CD14-positive monocyte (primary cell): Measurements from ENCODE around the gene APH1B. TPM values are rescaled to one million over a fixed set of nuclear protein-coding genes. Genes with fewer than 3 reads are reported as not detected.
A peak's percentile ranks its signal among the peaks of the same experiment; 100 is the strongest.

ENCODE experiments used
- DNase-seq, 3 donors: peaks; one replicate each; pipeline ENCODE4 v3.0.0-alpha.2; 2011 to 2022
- H2AFZ ChIP-seq: 2 replicates; pipeline ENCODE4 v1.6.0; 2012; ENCODE audit warnings: mild to moderate bottlenecking, low read depth, low read length, inconsistent platforms; ENCODE audit not compliant: insufficient read depth, poor library complexity, severe bottlenecking
- H3K27ac ChIP-seq, 2 donors: 1 replicate in 1 of 2; 2 replicates in 1 of 2; pipeline ENCODE4 v1.5.1; 2012 to 2013; ENCODE audit warnings: low read length in 2 of 2, control low read depth in 1 of 2, inconsistent platforms in 1 of 2, low read depth in 1 of 2, mild to moderate bottlenecking in 1 of 2
- H3K27me3 ChIP-seq, 2 donors: one replicate each; pipeline versions ENCODE4 v1.6.0 to v1.6.1; 2011 to 2013; ENCODE audit warnings: low read length in 2 of 2; ENCODE audit not compliant: control insufficient read depth in 2 of 2, insufficient read depth in 2 of 2
- H3K36me3 ChIP-seq, 2 donors: replicated peaks in 1 of 2; 1 replicate in 1 of 2; 2 replicates in 1 of 2; pipeline versions ENCODE4 v1.5.1 to v1.6.1; 2012 to 2013; ENCODE audit warnings: low read length in 2 of 2, control low read depth in 1 of 2, inconsistent platforms in 1 of 2, mild to moderate bottlenecking in 1 of 2; ENCODE audit not compliant: insufficient read depth in 2 of 2, control insufficient read depth in 1 of 2
- H3K4me1 ChIP-seq, 2 donors: 1 replicate in 1 of 2; 2 replicates in 1 of 2; pipeline versions ENCODE4 v1.5.1 to v1.6.1; 2012 to 2013; ENCODE audit warnings: low read length in 2 of 2, control low read depth in 1 of 2, inconsistent platforms in 1 of 2, mild to moderate bottlenecking in 1 of 2, moderate library complexity in 1 of 2; ENCODE audit not compliant: insufficient read depth in 2 of 2, control insufficient read depth in 1 of 2
- H3K4me2 ChIP-seq: replicated peaks from 2 replicates; pipeline ENCODE3; 2012; ENCODE audit warnings: low read length, moderate library complexity, mild to moderate bottlenecking; ENCODE audit not compliant: poor library complexity, severe bottlenecking; ENCODE audit errors: extremely low read depth
- H3K4me3 ChIP-seq, 3 experiments: fragments of 200-600 bp in 1 of 3; sonication (generic) in 1 of 3; replicated peaks in 1 of 3; 1 replicate in 2 of 3; 2 replicates in 1 of 3; pipeline ENCODE4 v1.5.1; 2011 to 2013; ENCODE audit warnings: low read length in 3 of 3, mild to moderate bottlenecking in 3 of 3, control low read depth in 2 of 3, low read depth in 2 of 3, inconsistent platforms in 1 of 3, moderate library complexity in 1 of 3
- H3K79me2 ChIP-seq: 2 replicates; pipeline ENCODE4 v1.6.0; 2012; ENCODE audit warnings: mild to moderate bottlenecking, control low read depth, inconsistent platforms, low read length, moderate library complexity; ENCODE audit not compliant: insufficient read depth
- H3K9ac ChIP-seq: 2 replicates; pipeline ENCODE4 v1.6.0; 2017; ENCODE audit warnings: low read length, mild to moderate bottlenecking; ENCODE audit not compliant: insufficient read depth, poor library complexity, severe bottlenecking
- H3K9me3 ChIP-seq, 2 donors: replicated peaks in 1 of 2; 1 replicate in 1 of 2; 2 replicates in 1 of 2; pipeline versions ENCODE4 v1.5.1 to v1.6.1; 2012 to 2013; ENCODE audit warnings: low read length in 2 of 2, control low read depth in 1 of 2; ENCODE audit not compliant: control insufficient read depth in 1 of 2, insufficient read depth in 1 of 2
- H4K20me1 ChIP-seq: 2 replicates; pipeline ENCODE4 v1.6.0; 2012; ENCODE audit warnings: mild to moderate bottlenecking, low read length, control low read depth, moderate library complexity; ENCODE audit not compliant: insufficient read depth
- H3K27ac Mint-ChIP-seq, 7 donors: one replicate each; pipeline ENCODE4 v1.8.0; 2020; ENCODE audit warnings: mild to moderate bottlenecking in 7 of 7, mixed read lengths in 7 of 7, moderate library complexity in 6 of 7, inconsistent platforms in 2 of 7
- H3K27me3 Mint-ChIP-seq, 3 donors: one replicate each; pipeline ENCODE4 v1.8.0; 2021 to 2022; ENCODE audit warnings: low read depth in 3 of 3, mild to moderate bottlenecking in 3 of 3, mixed read lengths in 3 of 3, moderate library complexity in 3 of 3, inconsistent platforms in 1 of 3
- H3K36me3 Mint-ChIP-seq, 2 donors: one replicate each; pipeline ENCODE4 v1.8.0; 2020; ENCODE audit warnings: mixed read lengths in 2 of 2, inconsistent platforms in 1 of 2, mild to moderate bottlenecking in 1 of 2
- H3K4me1 Mint-ChIP-seq: one replicate; pipeline ENCODE4 v1.8.0; 2020; ENCODE audit warnings: mild to moderate bottlenecking, mixed read lengths
- H3K4me3 Mint-ChIP-seq, 2 donors: one replicate each; pipeline ENCODE4 v1.8.0; 2020; ENCODE audit warnings: mild to moderate bottlenecking in 2 of 2, mixed read lengths in 2 of 2, moderate library complexity in 1 of 2
- H3K9me3 Mint-ChIP-seq, 7 donors: one replicate each; pipeline ENCODE4 v1.8.0; 2020 to 2022; ENCODE audit warnings: mixed read lengths in 7 of 7, mild to moderate bottlenecking in 6 of 7, moderate library complexity in 6 of 7, inconsistent platforms in 2 of 7
- CTCF ChIP-seq: fragments of 200-600 bp; IDR thresholded peaks from one replicate; pipeline ENCODE4 v1.8.0; 2022; ENCODE audit warnings: antibody characterized with exemption, mild to moderate bottlenecking
- WGBS: methylation state at CpG from one replicate; pipeline ENCODE4 v1.1.5; 2013; ENCODE audit warnings: missing lambda C conversion rate; ENCODE audit not compliant: insufficient coverage; 5-methylcytosine and 5-hydroxymethylcytosine counted together
- intact Hi-C, 2 donors: fragments of 100-400 bp; cut with micrococcal nuclease; formaldehyde crosslinking; loops; one replicate each; pipeline versions ENCODE4 v1.15.0 to v1.15.1; 2023
- polyA plus RNA-seq, 3 donors: library from polyadenylated mRNA; depleted of rRNA in 1 of 3; unstranded in 2 of 3; stranded (reverse) in 1 of 3; fragments of 300-500 nt in 2 of 3; fragments of >200 nt in 1 of 3; fragmentation: Illumina TruSeq in 2 of 3; gene quantifications; 1 replicate in 2 of 3; 2 replicates in 1 of 3; pipeline ENCODE4 v1.2.3, GENCODE V29; 2012 to 2021

The APH1B gene
- polyA plus RNA-seq, 3 donors, result 13.6 to 57.1 (median 54.8) TPM

- H3K27me3 ChIP-seq, result no peaks in the 10 kb centered on the region
- no peak for DNase-seq
- peaks cover 19 to 42% of the 10 kb centered on the region in 2 donors for H3K36me3 Mint-ChIP-seq
- peak overlapping the region in 1 of 3 experiments; percentile 43 for H3K4me3 ChIP-seq
- no peaks in the 10 kb centered on the region for H3K9me3 Mint-ChIP-seq
- intact Hi-C loops, result loop anchor here (5.0 kb wide), 2 partner anchors 39 to 46 kb away; partner anchors contain the start of gene APH1B (in 1 of the 2)
- H4K20me1 ChIP-seq, result peaks cover 77% of the 10 kb centered on the region
- no peak for TF ChIP-seq CTCF
- no peaks in the 10 kb centered on the region for H3K27me3 Mint-ChIP-seq
- H3K27ac Mint-ChIP-seq, result peak overlapping the region; percentile 76 to 89 (median 85)
- H3K9ac ChIP-seq, result no peak overlapping the region
- H3K36me3 ChIP-seq, result peaks cover 0 to 12% of the 10 kb centered on the region in 2 donors
- peaks cover 99% of the 10 kb centered on the region for H3K79me2 ChIP-seq
- peak overlapping the region; percentile 45 for H3K4me2 ChIP-seq
- WGBS, result no CpG with 5 or more reads among the region's 3 CpGs
- H3K9me3 ChIP-seq, result no peaks in the 10 kb centered on the region
- H3K4me1 Mint-ChIP-seq, result peaks cover 79% of the 10 kb centered on the region
- peaks cover 58 to 93% of the 10 kb centered on the region in 2 donors for H3K4me1 ChIP-seq
- no peak overlapping the region for H3K4me3 Mint-ChIP-seq
- H3K27ac ChIP-seq, result peak overlapping the region in 1 of 2 donors; percentile 87
- no peak overlapping the region for H2AFZ ChIP-seq
These were observed 46.2 kb upstream of the APH1B start for GRCh38 chr15:63231206-63231605.

- peaks cover 17 to 40% of the 10 kb centered on the region in 2 donors for H3K36me3 Mint-ChIP-seq
- 0% methylated on average over 1 of the region's 1 CpG for WGBS
- TF ChIP-seq CTCF, result no peak
- peaks cover 0 to 12% of the 10 kb centered on the region in 2 donors for H3K36me3 ChIP-seq
- peaks cover 77% of the 10 kb centered on the region for H3K4me1 Mint-ChIP-seq
- peak overlapping the region in 1 of 3 experiments; percentile 43 for H3K4me3 ChIP-seq
- DNase-seq, result peak in 2 of 3 donors; percentile 46 to 53
- H3K4me2 ChIP-seq, result peak overlapping the region; percentile 45
- H3K27ac Mint-ChIP-seq, result peak overlapping the region; percentile 76 to 89 (median 85)
- no peak overlapping the region for H2AFZ ChIP-seq
- H3K27me3 ChIP-seq, result no peaks in the 10 kb centered on the region
- H3K4me3 Mint-ChIP-seq, result no peak overlapping the region
- H3K27me3 Mint-ChIP-seq, result no peaks in the 10 kb centered on the region
- H3K4me1 ChIP-seq, result peaks cover 57 to 93% of the 10 kb centered on the region in 2 donors
- no peak overlapping the region for H3K9ac ChIP-seq
- intact Hi-C loops, result loop anchor here (5.0 kb wide), 2 partner anchors 39 to 46 kb away; partner anchors contain the start of gene APH1B (in 1 of the 2)
- peak overlapping the region in 1 of 2 donors; percentile 87 for H3K27ac ChIP-seq
- no peaks in the 10 kb centered on the region for H3K9me3 Mint-ChIP-seq
- H3K79me2 ChIP-seq, result peaks cover 99% of the 10 kb centered on the region
- H4K20me1 ChIP-seq, result peaks cover 80% of the 10 kb centered on the region
- no peaks in the 10 kb centered on the region for H3K9me3 ChIP-seq
These were observed 45.7 kb upstream of the APH1B start for GRCh38 chr15:63231706-63232105.
